GM23338 (cell line): Measurements from ENCODE around the gene CLCN4. TPM values are rescaled to one million over a fixed set of nuclear protein-coding genes. Genes with fewer than 3 reads are reported as not detected.

Experiments used
- ATAC-seq: fragments of 200-7000 bp; cut with Tn5 transposase; 3 replicates; pipeline ENCODE4 v1.9.1; 2020
- DNase-seq: peaks from one replicate; pipeline ENCODE4 v3.0.0-alpha.2; 2015; ENCODE audit warnings: low spot score
- H2AFZ ChIP-seq: fragments of 200-600 bp; sonication (generic); 2 replicates; pipeline ENCODE4 v1.8.0; 2016; ENCODE audit warnings: antibody characterized with exemption, mild to moderate bottlenecking, moderate library complexity
- H3F3A ChIP-seq: fragments of 200-600 bp; sonication (generic); replicated peaks from 2 replicates; pipeline ENCODE4 v1.8.0; 2017; ENCODE audit warnings: antibody characterized with exemption, mixed run types, low read depth
- H3K27ac ChIP-seq: fragments of 200-600 bp; sonication (generic); 2 replicates; pipeline ENCODE4 v1.6.1; 2016; ENCODE audit warnings: low read depth
- H3K27me3 ChIP-seq: fragments of 200-600 bp; sonication (generic); 2 replicates; pipeline ENCODE4 v1.8.0; 2016; ENCODE audit warnings: mild to moderate bottlenecking, mixed run types, moderate library complexity; ENCODE audit not compliant: insufficient read depth
- H3K36me3 ChIP-seq: fragments of 200-600 bp; sonication (generic); 2 replicates; pipeline ENCODE4 v1.8.0; 2016; ENCODE audit warnings: mild to moderate bottlenecking; ENCODE audit not compliant: insufficient read depth
- H3K4me1 ChIP-seq: fragments of 200-600 bp; sonication (generic); 2 replicates; pipeline ENCODE4 v1.8.0; 2016; ENCODE audit warnings: mild to moderate bottlenecking, moderate library complexity; ENCODE audit not compliant: insufficient read depth
- H3K4me2 ChIP-seq: fragments of 200-600 bp; sonication (generic); 2 replicates; pipeline ENCODE4 v1.7.1; 2017; ENCODE audit warnings: mixed run types
- H3K4me3 ChIP-seq: fragments of 200-600 bp; sonication (generic); 2 replicates; pipeline ENCODE4 v1.6.1; 2016; ENCODE audit warnings: mixed run types
- H3K79me2 ChIP-seq: fragments of 200-600 bp; sonication (generic); replicated peaks from 2 replicates; pipeline ENCODE4 v1.8.0; 2017; ENCODE audit warnings: mild to moderate bottlenecking; ENCODE audit not compliant: insufficient read depth
- H3K9me2 ChIP-seq: fragments of 200-600 bp; sonication (generic); 2 replicates; pipeline ENCODE4 v1.8.0; 2017; ENCODE audit not compliant: insufficient read depth
- H4K20me1 ChIP-seq: fragments of 200-600 bp; sonication (generic); replicated peaks from 2 replicates; pipeline ENCODE4 v1.8.0; 2017; ENCODE audit warnings: mild to moderate bottlenecking; ENCODE audit not compliant: insufficient read depth
- H3K27ac Mint-ChIP-seq: 2 replicates; pipeline ENCODE4 v1.8.0; 2020; ENCODE audit warnings: inconsistent platforms, mild to moderate bottlenecking, moderate library complexity, mixed read lengths
- H3K27me3 Mint-ChIP-seq: 3 replicates; pipeline ENCODE4 v1.8.0; 2022; ENCODE audit warnings: low read depth, mild to moderate bottlenecking, moderate library complexity, mixed read lengths, inconsistent platforms; ENCODE audit not compliant: insufficient read depth, poor library complexity
- H3K36me3 Mint-ChIP-seq: 3 replicates; pipeline ENCODE4 v1.8.0; 2021; ENCODE audit warnings: low read depth, mild to moderate bottlenecking, inconsistent platforms, moderate library complexity, mixed read lengths
- H3K4me1 Mint-ChIP-seq: 3 replicates; pipeline ENCODE4 v1.8.0; 2020; ENCODE audit warnings: mild to moderate bottlenecking, inconsistent platforms, mixed read lengths
- H3K4me3 Mint-ChIP-seq: 3 replicates; pipeline ENCODE4 v1.8.0; 2021; ENCODE audit warnings: moderate library complexity, mild to moderate bottlenecking, inconsistent platforms, mixed read lengths
- H3K9me3 Mint-ChIP-seq: 3 replicates; pipeline ENCODE4 v1.8.0; 2020; ENCODE audit warnings: moderate library complexity, mild to moderate bottlenecking, inconsistent platforms, mixed read lengths
- CTCF ChIP-seq, 2 experiments: fragments of 200-600 bp in 1 of 2; sonication (generic) in 1 of 2; conservative IDR thresholded peaks; 2 replicates each; pipeline versions ENCODE4 v1.5.1 to v1.6.1; 2016 to 2017; ENCODE audit warnings: antibody characterized with exemption in 2 of 2, low read depth in 2 of 2, mild to moderate bottlenecking in 2 of 2, moderate library complexity in 1 of 2
- polyA plus RNA-seq: library from polyadenylated mRNA; unstranded; fragments of >200 nt; fragmentation: Nextera tagmentation; extraction: Ambion mirVana; gene quantifications from 2 replicates; pipeline ENCODE4 v1.2.1, GENCODE V29; 2016
- total RNA-seq: library from RNA; depleted of rRNA; stranded (reverse); fragments of >200 nt; shearing (Covaris generic); gene quantifications from 2 replicates; pipeline ENCODE4 v1.2.3, GENCODE V29; 2014
- TF ChIP-seq, protein P1 (sequence below): fragments of 250-450 bp; sonication (Bioruptor Pico); IDR thresholded peaks from 2 replicates; pipeline ENCODE4 v1.5.0; 2020; ENCODE audit warnings: mild to moderate bottlenecking, moderate library complexity

The CLCN4 gene
- total and polyA plus RNA-seq, 2 experiments from 2014 or later, result 1.2 to 4.9 TPM

DNA sequence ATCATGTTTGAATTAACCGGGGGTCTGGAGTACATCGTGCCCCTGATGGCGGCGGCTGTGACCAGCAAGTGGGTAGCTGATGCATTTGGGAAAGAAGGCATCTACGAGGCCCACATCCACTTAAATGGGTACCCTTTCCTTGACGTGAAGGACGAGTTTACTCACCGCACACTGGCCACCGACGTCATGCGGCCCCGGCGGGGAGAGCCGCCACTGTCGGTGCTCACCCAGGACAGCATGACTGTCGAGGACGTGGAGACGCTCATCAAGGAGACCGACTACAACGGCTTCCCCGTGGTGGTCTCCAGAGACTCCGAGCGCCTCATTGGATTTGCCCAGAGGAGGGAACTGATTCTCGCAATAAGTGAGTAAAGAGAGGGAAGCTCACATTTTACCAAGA, 56.9 kb downstream of the CLCN4 start (continued):
- TF ChIP-seq CTCF (conservative IDR thresholded peaks at IDR 0.05; ENCODE audit: low read depth in 2 of 2), result no peak

DNA sequence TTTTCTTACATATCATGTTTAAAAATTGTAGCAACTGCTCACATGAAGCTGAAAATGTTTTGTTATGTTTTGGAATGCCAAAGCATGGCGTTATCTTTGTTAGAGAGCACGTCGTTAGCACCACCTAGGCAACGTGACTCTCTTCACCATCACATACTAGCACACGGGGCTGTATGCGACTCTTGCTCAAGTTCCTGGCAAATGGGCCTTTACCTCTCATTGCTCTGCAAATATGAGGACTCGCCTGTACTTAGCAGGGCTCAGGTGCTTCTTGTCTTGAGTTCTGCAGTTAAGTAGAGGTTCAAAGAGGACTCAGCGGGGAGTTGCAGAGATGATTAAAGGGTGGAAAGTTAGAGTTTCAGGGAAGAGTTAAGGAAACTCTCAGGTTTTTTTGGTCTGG, 59.4 kb downstream of the CLCN4 start:
- DNase-seq (no peak), ATAC-seq (no peak)
- no peaks in the 10 kb centered on the region for H3F3A ChIP-seq
- H3K27me3 Mint-ChIP-seq, result no peaks in the 10 kb centered on the region
- no peaks in the 10 kb centered on the region for H3K4me1 ChIP-seq
- H3K27me3 ChIP-seq, result no peaks in the 10 kb centered on the region
- H3K4me1 Mint-ChIP-seq, result no peaks in the 10 kb centered on the region
- TF ChIP-seq, protein P1, sequence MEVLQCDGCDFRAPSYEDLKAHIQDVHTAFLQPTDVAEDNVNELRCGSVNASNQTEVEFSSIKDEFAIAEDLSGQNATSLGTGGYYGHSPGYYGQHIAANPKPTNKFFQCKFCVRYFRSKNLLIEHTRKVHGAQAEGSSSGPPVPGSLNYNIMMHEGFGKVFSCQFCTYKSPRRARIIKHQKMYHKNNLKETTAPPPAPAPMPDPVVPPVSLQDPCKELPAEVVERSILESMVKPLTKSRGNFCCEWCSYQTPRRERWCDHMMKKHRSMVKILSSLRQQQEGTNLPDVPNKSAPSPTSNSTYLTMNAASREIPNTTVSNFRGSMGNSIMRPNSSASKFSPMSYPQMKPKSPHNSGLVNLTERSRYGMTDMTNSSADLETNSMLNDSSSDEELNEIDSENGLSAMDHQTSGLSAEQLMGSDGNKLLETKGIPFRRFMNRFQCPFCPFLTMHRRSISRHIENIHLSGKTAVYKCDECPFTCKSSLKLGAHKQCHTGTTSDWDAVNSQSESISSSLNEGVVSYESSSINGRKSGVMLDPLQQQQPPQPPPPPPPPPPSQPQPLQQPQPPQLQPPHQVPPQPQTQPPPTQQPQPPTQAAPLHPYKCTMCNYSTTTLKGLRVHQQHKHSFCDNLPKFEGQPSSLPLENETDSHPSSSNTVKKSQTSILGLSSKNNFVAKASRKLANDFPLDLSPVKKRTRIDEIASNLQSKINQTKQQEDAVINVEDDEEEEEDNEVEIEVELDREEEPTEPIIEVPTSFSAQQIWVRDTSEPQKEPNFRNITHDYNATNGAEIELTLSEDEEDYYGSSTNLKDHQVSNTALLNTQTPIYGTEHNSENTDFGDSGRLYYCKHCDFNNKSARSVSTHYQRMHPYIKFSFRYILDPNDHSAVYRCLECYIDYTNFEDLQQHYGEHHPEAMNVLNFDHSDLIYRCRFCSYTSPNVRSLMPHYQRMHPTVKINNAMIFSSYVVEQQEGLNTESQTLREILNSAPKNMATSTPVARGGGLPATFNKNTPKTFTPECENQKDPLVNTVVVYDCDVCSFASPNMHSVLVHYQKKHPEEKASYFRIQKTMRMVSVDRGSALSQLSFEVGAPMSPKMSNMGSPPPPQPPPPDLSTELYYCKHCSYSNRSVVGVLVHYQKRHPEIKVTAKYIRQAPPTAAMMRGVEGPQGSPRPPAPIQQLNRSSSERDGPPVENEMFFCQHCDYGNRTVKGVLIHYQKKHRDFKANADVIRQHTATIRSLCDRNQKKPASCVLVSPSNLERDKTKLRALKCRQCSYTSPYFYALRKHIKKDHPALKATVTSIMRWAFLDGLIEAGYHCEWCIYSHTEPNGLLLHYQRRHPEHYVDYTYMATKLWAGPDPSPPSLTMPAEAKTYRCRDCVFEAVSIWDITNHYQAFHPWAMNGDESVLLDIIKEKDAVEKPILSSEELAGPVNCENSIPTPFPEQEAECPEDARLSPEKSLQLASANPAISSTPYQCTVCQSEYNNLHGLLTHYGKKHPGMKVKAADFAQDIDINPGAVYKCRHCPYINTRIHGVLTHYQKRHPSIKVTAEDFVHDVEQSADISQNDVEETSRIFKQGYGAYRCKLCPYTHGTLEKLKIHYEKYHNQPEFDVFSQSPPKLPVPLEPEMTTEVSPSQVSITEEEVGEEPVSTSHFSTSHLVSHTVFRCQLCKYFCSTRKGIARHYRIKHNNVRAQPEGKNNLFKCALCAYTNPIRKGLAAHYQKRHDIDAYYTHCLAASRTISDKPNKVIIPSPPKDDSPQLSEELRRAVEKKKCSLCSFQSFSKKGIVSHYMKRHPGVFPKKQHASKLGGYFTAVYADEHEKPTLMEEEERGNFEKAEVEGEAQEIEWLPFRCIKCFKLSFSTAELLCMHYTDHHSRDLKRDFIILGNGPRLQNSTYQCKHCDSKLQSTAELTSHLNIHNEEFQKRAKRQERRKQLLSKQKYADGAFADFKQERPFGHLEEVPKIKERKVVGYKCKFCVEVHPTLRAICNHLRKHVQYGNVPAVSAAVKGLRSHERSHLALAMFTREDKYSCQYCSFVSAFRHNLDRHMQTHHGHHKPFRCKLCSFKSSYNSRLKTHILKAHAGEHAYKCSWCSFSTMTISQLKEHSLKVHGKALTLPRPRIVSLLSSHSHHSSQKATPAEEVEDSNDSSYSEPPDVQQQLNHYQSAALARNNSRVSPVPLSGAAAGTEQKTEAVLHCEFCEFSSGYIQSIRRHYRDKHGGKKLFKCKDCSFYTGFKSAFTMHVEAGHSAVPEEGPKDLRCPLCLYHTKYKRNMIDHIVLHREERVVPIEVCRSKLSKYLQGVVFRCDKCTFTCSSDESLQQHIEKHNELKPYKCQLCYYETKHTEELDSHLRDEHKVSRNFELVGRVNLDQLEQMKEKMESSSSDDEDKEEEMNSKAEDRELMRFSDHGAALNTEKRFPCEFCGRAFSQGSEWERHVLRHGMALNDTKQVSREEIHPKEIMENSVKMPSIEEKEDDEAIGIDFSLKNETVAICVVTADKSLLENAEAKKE (CRISPR knock-in tag), result no peak
- no peak for TF ChIP-seq CTCF (conservative IDR thresholded peaks at IDR 0.05; ENCODE audit: low read depth in 2 of 2)
- H3K4me3 Mint-ChIP-seq, result no peak overlapping the region
- H3K9me3 Mint-ChIP-seq, result no peaks in the 10 kb centered on the region
- no peak overlapping the region for H3K4me3 ChIP-seq
- H3K27ac ChIP-seq, result no peak overlapping the region
- no peak overlapping the region for H3K27ac Mint-ChIP-seq
- no peaks in the 10 kb centered on the region for H3K36me3 ChIP-seq
- no peak overlapping the region for H2AFZ ChIP-seq
- H3K79me2 ChIP-seq, result no peaks in the 10 kb centered on the region
- H3K4me2 ChIP-seq, result no peak overlapping the region
- H3K36me3 Mint-ChIP-seq, result no peaks in the 10 kb centered on the region; the same call in 2 of the 3 replicates
- no peaks in the 10 kb centered on the region for H4K20me1 ChIP-seq
- H3K9me2 ChIP-seq, result no peaks in the 10 kb centered on the region
